HG03025 (cell line): Measurements from ENCODE around the gene SMIM9.
"Not testable (repeated sequence)": the region's sequence is repeated elsewhere in the genome, so short reads cannot be mapped to it uniquely, and the experiment has no call there.

ENCODE experiments used
- ATAC-seq: cut with Tn5 transposase; IDR thresholded peaks from one replicate; pipeline ENCODE4 v1.9.1; 2021; ENCODE audit warnings: mild to moderate bottlenecking, moderate library complexity; ENCODE audit not compliant: unreplicated experiment, low FRiP score

SMIM9 gene

GRCh38 chrX:154834562-154834961 lies at the start of gene SMIM9:
SMIM9 (minus strand) TSS chrX:154834662; CDS start chrX:154830856, 3,806 bp downstream.
- ATAC-seq = no peak

DNA sequence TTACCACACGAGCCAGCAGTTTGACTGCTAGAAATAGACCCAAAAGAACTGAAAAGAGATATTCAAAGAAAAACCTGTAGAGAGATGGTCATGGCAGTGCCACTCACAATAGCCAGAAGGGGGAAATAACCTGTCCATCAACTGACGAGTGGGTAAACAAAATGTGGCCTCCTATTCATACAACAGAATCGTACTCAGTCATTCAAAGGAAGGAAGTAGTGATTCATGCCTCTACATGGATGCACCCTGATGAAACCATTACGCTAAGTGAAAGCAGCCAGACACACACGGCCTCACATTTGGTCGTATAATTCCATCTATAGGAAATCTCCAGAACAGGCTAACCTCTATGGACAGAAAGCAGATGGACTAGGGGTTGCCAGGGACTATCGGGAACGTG lies 49.6 kb upstream of the SMIM9 start:
- ATAC-seq = not testable (repeated sequence)

DNA sequence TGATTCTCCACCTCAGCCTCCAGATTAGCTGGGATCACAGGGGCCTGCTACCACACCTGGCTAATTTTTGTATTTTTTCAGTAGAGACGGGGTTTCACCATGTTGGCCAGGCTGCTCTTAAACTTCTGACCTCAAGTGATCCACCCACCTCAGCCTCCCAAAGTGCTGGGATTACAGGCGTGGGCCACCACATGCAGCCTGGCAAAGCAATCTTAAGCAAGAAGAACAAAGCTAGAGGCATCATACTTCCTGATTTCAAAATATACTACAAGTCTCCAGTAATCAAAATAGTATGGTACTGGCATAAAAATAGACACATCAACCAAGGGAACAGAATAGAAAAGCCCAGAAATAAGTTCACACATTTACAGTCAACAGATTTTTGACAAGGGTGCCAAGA lies 38.9 kb upstream of the SMIM9 start:
- no peak for ATAC-seq

DNA sequence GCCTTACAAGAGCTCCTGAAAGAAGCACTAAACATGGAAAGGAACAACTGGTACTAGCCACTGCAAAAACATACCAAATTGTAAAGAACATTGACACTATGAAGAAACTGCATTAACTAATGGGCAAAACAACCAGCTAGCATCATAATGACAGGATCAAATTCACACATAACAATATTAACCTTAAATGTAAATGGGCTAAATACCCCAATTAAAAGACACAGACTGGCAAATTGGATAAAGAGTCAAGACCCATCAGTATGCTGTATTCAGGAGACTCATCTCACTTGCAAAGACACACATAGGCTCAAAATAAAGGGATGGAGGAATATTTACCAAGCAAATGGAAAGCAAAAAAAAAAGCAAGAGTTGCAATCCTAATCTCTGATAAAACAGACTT lies 34.1 kb upstream of the SMIM9 start:
- ATAC-seq = not testable (repeated sequence)

DNA sequence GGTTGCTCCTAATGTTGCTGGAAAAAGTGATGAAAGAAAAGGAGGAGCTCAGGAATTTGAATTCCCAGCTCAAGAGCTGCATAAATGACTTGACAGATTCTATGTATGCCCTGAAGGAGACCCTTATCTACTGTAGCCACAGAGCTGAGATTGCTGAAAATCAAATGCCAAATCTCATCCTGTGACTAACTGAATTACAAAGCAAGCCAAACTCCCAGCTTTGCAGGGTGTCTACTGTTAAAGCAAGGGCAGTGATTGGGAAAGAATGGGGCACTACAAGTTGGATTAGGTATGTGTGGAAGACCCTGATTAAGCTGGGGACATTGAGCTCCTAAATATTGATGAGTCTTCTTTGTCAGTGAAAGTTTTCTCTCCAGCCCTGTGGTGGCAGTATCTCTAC lies 20.8 kb upstream of the SMIM9 start:
- ATAC-seq = no peak

- ATAC-seq = no peak
Measured at GRCh38 chrX:154850957-154851611, 16.6 kb upstream of the SMIM9 start.

GRCh38 chrX:154840856-154841255 lies 6.4 kb upstream of the SMIM9 start:
- ATAC-seq = no peak

DNA sequence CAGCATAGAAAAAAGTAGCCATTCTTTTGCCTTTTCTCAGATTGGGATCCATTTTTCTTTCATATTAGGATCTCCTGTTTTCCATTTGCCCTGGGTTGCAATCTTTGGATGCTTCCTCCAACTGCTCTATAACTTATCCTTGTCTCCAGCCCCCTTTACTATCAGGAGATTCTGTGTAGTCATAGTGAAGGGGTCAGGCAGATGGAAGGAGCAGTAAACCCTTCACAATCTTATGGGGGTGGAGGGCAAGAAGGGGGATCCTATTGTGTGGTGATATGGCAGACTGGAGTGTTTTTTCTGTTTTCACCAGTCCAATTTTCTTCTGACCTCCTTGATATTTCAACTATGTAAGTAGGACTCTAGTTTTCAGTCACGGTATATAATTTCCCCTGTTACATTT lies 1.7 kb upstream of the SMIM9 start:
- ATAC-seq = no peak

- ATAC-seq = no peak
Measured at GRCh38 chrX:154833746-154834274, 652 bp downstream of the SMIM9 start.

- ATAC-seq = no peak
Measured at GRCh38 chrX:154829926-154830442, 4.5 kb downstream of the SMIM9 start.

DNA sequence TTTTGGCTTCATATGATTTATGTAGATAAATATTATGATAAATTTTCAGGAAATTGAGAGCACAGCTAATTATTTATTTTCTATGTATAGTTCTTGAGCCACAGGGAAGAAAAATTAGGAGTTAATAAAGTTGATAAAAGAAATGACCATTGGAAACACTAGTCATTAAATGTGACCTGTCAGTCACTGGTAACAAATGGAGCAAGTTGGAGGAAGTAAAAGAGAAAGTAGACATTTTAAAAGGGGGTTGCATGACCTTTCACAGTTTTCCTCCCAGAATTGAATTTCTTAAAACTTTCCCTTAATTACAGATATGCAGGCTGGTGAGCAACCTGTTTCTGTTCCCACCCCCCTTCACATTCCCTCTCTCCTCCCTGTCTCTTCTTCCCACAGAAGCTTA lies 5.3 kb downstream of the SMIM9 start:
- ATAC-seq = no peak

DNA sequence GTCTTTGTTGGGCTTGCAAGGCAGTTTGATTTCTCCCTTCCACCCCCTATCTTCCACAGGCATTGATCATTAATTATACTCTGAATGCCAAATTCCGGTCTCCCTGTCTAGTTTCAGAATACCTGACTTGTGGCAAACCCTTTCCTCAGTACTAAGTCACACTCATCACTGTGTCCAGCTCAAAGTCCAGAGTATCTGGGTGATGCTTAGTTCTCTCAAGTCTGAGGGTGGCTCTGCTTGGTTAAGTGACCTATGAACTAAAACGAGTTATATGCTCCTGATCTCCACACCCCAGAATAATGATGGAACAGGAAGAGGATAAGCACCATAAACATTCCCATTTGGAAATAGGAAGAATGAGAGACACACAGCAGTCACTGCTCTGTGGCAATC lies 6.5 kb downstream of the SMIM9 start:
- no peak for ATAC-seq

- peak; percentile 83 for ATAC-seq
Measured at GRCh38 chrX:154827194-154828015, 7.1 kb downstream of the SMIM9 start.

- not testable (repeated sequence) for ATAC-seq
Measured at GRCh38 chrX:154825586-154825985, 8.9 kb downstream of the SMIM9 start.

- ATAC-seq = no peak
Measured at GRCh38 chrX:154824638-154825037, 9.8 kb downstream of the SMIM9 start.

DNA sequence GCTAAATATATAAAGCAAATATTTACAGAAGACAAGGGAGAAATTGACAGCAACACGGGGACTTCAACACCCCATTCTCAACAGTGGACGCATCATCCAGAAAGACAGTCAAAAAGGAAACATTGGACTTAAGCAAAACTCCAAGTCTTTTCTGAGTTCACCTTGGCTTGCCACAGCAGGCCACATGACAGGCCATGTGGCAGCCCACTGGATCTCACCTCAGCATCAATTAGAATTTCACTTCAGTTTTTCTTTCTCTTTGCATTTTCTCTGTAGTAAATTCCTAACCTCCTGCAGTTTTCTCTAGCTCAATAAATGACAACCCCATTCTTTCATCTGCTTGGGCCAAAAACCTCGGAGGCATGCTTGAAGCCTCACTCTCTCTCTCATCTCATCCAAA lies 12.4 kb downstream of the SMIM9 start:
- no peak for ATAC-seq

DNA sequence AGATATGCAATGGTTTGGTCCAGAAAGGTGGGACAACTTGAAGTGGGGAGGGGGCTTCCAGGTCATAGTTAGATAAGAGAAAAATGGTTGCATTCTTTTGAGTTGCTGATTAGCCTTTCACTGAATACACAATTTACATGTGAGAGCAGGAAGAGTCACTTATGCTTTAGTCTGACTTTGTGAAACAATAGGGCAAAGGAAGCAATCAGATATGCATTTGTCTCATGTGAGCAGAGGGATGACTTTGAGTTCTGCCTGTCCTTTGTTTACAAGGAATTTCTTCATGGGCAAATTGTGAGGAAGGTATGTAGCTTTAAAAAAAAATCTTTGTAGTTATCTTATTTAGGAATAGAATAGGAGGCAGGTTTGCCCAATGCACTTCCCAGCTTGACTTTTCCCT lies 12.9 kb downstream of the SMIM9 start:
- ATAC-seq = no peak

DNA sequence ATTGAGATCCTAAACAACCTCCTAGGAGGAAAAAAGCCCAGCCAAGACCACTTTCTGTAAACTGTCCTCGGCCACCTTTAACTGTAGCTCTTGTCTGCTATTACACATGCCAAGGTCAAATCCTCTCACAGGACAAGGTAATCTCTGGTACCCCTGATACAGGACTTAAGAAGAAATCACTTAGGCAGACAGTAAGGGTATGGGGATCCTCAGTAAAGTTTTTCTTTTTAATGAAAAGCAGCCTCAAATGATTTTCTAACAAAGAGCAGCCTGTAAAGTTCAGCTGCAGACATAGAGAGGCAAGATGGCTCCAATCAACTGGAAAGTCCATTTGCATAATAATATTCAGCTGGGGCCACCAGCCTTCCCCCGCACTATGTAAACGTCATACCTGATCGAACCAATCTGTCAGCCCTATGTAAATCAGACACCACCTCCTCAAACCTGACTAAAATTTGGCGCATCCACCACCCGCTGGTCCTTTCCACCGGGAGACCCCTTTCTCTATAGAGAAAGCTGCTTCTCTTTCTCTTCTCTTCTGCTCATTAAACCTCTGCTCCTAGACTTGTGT lies 14.6 kb downstream of the SMIM9 start:
- no peak for ATAC-seq

- no peak for ATAC-seq
Measured at GRCh38 chrX:154818916-154819770, 15.3 kb downstream of the SMIM9 start.

- ATAC-seq = not testable (repeated sequence)
Measured at GRCh38 chrX:154817048-154817618, 17.3 kb downstream of the SMIM9 start.
